GM23338 (cell line): ENCODE data around the gene CDK13. TPM values are rescaled to one million over a fixed set of nuclear protein-coding genes. Genes with fewer than 3 reads are reported as not detected.

Experiments
- ATAC-seq: fragments of 200-7000 bp; cut with Tn5 transposase; 3 replicates; pipeline ENCODE4 v1.9.1; 2020
- DNase-seq: peaks from one replicate; pipeline ENCODE4 v3.0.0-alpha.2; 2015; ENCODE audit warnings: low spot score
- H2AFZ ChIP-seq: fragments of 200-600 bp; sonication (generic); 2 replicates; pipeline ENCODE4 v1.8.0; 2016; ENCODE audit warnings: antibody characterized with exemption, mild to moderate bottlenecking, moderate library complexity
- H3F3A ChIP-seq: fragments of 200-600 bp; sonication (generic); replicated peaks from 2 replicates; pipeline ENCODE4 v1.8.0; 2017; ENCODE audit warnings: antibody characterized with exemption, mixed run types, low read depth
- H3K27ac ChIP-seq: fragments of 200-600 bp; sonication (generic); 2 replicates; pipeline ENCODE4 v1.6.1; 2016; ENCODE audit warnings: low read depth
- H3K27me3 ChIP-seq: fragments of 200-600 bp; sonication (generic); 2 replicates; pipeline ENCODE4 v1.8.0; 2016; ENCODE audit warnings: mild to moderate bottlenecking, mixed run types, moderate library complexity; ENCODE audit not compliant: insufficient read depth
- H3K36me3 ChIP-seq: fragments of 200-600 bp; sonication (generic); 2 replicates; pipeline ENCODE4 v1.8.0; 2016; ENCODE audit warnings: mild to moderate bottlenecking; ENCODE audit not compliant: insufficient read depth
- H3K4me1 ChIP-seq: fragments of 200-600 bp; sonication (generic); 2 replicates; pipeline ENCODE4 v1.8.0; 2016; ENCODE audit warnings: mild to moderate bottlenecking, moderate library complexity; ENCODE audit not compliant: insufficient read depth
- H3K4me2 ChIP-seq: fragments of 200-600 bp; sonication (generic); 2 replicates; pipeline ENCODE4 v1.7.1; 2017; ENCODE audit warnings: mixed run types
- H3K4me3 ChIP-seq: fragments of 200-600 bp; sonication (generic); 2 replicates; pipeline ENCODE4 v1.6.1; 2016; ENCODE audit warnings: mixed run types
- H3K79me2 ChIP-seq: fragments of 200-600 bp; sonication (generic); replicated peaks from 2 replicates; pipeline ENCODE4 v1.8.0; 2017; ENCODE audit warnings: mild to moderate bottlenecking; ENCODE audit not compliant: insufficient read depth
- H3K9me2 ChIP-seq: fragments of 200-600 bp; sonication (generic); 2 replicates; pipeline ENCODE4 v1.8.0; 2017; ENCODE audit not compliant: insufficient read depth
- H4K20me1 ChIP-seq: fragments of 200-600 bp; sonication (generic); replicated peaks from 2 replicates; pipeline ENCODE4 v1.8.0; 2017; ENCODE audit warnings: mild to moderate bottlenecking; ENCODE audit not compliant: insufficient read depth
- H3K27ac Mint-ChIP-seq: 2 replicates; pipeline ENCODE4 v1.8.0; 2020; ENCODE audit warnings: inconsistent platforms, mild to moderate bottlenecking, moderate library complexity, mixed read lengths
- H3K27me3 Mint-ChIP-seq: 3 replicates; pipeline ENCODE4 v1.8.0; 2022; ENCODE audit warnings: low read depth, mild to moderate bottlenecking, moderate library complexity, mixed read lengths, inconsistent platforms; ENCODE audit not compliant: insufficient read depth, poor library complexity
- H3K36me3 Mint-ChIP-seq: 3 replicates; pipeline ENCODE4 v1.8.0; 2021; ENCODE audit warnings: low read depth, mild to moderate bottlenecking, inconsistent platforms, moderate library complexity, mixed read lengths
- H3K4me1 Mint-ChIP-seq: 3 replicates; pipeline ENCODE4 v1.8.0; 2020; ENCODE audit warnings: mild to moderate bottlenecking, inconsistent platforms, mixed read lengths
- H3K4me3 Mint-ChIP-seq: 3 replicates; pipeline ENCODE4 v1.8.0; 2021; ENCODE audit warnings: moderate library complexity, mild to moderate bottlenecking, inconsistent platforms, mixed read lengths
- H3K9me3 Mint-ChIP-seq: 3 replicates; pipeline ENCODE4 v1.8.0; 2020; ENCODE audit warnings: moderate library complexity, mild to moderate bottlenecking, inconsistent platforms, mixed read lengths
- CREB1 ChIP-seq: fragments of 250-450 bp; sonication (Bioruptor Pico); IDR thresholded peaks from 2 replicates; pipeline ENCODE4 v1.5.0; 2020; ENCODE audit warnings: low read depth, mild to moderate bottlenecking, moderate library complexity
- EZH2 ChIP-seq: fragments of 200-600 bp; sonication (generic); IDR thresholded peaks from one replicate; pipeline ENCODE4 v1.8.0; 2017; ENCODE audit warnings: antibody characterized with exemption, mild to moderate bottlenecking, low read depth; ENCODE audit not compliant: unreplicated experiment
- EZH2phosphoT487 ChIP-seq: fragments of 200-600 bp; sonication (generic); IDR thresholded peaks from one replicate; pipeline ENCODE4 v1.8.1; 2018; ENCODE audit warnings: antibody characterized with exemption; ENCODE audit not compliant: unreplicated experiment
- JUNB ChIP-seq: IDR thresholded peaks from one replicate; pipeline ENCODE4 v1.6.1; 2016; ENCODE audit warnings: antibody characterized with exemption; ENCODE audit not compliant: unreplicated experiment
- NANOG ChIP-seq: IDR thresholded peaks from 2 replicates; pipeline ENCODE4 v1.6.1; 2016; ENCODE audit warnings: antibody characterized with exemption, borderline replicate concordance
- POLR2AphosphoS5 ChIP-seq: IDR thresholded peaks from 2 replicates; pipeline ENCODE4 v1.6.1; 2016; ENCODE audit warnings: antibody characterized with exemption, low read depth
- REST ChIP-seq: IDR thresholded peaks from one replicate; pipeline ENCODE4 v1.6.1; 2018; ENCODE audit warnings: antibody characterized with exemption; ENCODE audit not compliant: unreplicated experiment
- STAT1 ChIP-seq: IDR thresholded peaks from one replicate; pipeline ENCODE4 v1.6.1; 2016; ENCODE audit warnings: antibody characterized with exemption; ENCODE audit not compliant: unreplicated experiment
- ZNF114 ChIP-seq: fragments of 250-450 bp; sonication (Bioruptor Pico); IDR thresholded peaks from 2 replicates; pipeline ENCODE4 v1.5.0; 2020; ENCODE audit warnings: mild to moderate bottlenecking, moderate library complexity
- ZNF331 ChIP-seq: fragments of 250-450 bp; sonication (Bioruptor Pico); IDR thresholded peaks from 2 replicates; pipeline ENCODE4 v1.5.0; 2020; ENCODE audit warnings: low read depth, mild to moderate bottlenecking, moderate library complexity
- ZNF462 ChIP-seq: fragments of 250-450 bp; sonication (Bioruptor Pico); IDR thresholded peaks from 2 replicates; pipeline ENCODE4 v1.5.0; 2020; ENCODE audit warnings: mild to moderate bottlenecking, moderate library complexity
- polyA plus RNA-seq: library from polyadenylated mRNA; unstranded; fragments of >200 nt; fragmentation: Nextera tagmentation; extraction: Ambion mirVana; gene quantifications from 2 replicates; pipeline ENCODE4 v1.2.1, GENCODE V29; 2016
- total RNA-seq: library from RNA; depleted of rRNA; stranded (reverse); fragments of >200 nt; shearing (Covaris generic); gene quantifications from 2 replicates; pipeline ENCODE4 v1.2.3, GENCODE V29; 2014
- TF ChIP-seq, protein P1 (sequence below): IDR thresholded peaks from 2 replicates; pipeline ENCODE4 v1.6.1; 2016; ENCODE audit warnings: antibody characterized with exemption
- TF ChIP-seq, protein P2 (sequence below), 2 experiments: fragments of 200-600 bp in 1 of 2; sonication (generic) in 1 of 2; conservative IDR thresholded peaks; 2 replicates each; pipeline versions ENCODE4 v1.5.1 to v1.6.1; 2016 to 2017; ENCODE audit warnings: antibody characterized with exemption in 2 of 2, low read depth in 2 of 2, mild to moderate bottlenecking in 2 of 2, moderate library complexity in 1 of 2

The CDK13 gene
- total and polyA plus RNA-seq, 2 experiments from 2014 or later = 39.4 to 80.2 TPM

- Mint-ChIP-seq H3K27me3 (no peaks in the 10 kb centered on the region), H3K9me3 (no peaks in the 10 kb centered on the region), H3K4me3 (no peak overlapping the region), H3K4me1 (peaks cover 10% of the 10 kb centered on the region; the same call in 2 of the 3 replicates), H3K36me3 (no peaks in the 10 kb centered on the region), H3K27ac (no peak overlapping the region)
- DNase-seq = no peak
- no peaks in the 10 kb centered on the region for H3K9me2 ChIP-seq
- no peak for ATAC-seq
- TF ChIP-seq EZH2 (no peak), EZH2phosphoT487 (no peak), STAT1 (no peak), ZNF462 (CRISPR knock-in tag) (no peak), POLR2AphosphoS5 (no peak), REST (no peak), JUNB (no peak), ZNF114 (CRISPR knock-in tag) (no peak), NANOG (no peak), ZNF331 (CRISPR knock-in tag) (no peak), CREB1 (CRISPR knock-in tag) (no peak)
- TF ChIP-seq, protein P1, sequence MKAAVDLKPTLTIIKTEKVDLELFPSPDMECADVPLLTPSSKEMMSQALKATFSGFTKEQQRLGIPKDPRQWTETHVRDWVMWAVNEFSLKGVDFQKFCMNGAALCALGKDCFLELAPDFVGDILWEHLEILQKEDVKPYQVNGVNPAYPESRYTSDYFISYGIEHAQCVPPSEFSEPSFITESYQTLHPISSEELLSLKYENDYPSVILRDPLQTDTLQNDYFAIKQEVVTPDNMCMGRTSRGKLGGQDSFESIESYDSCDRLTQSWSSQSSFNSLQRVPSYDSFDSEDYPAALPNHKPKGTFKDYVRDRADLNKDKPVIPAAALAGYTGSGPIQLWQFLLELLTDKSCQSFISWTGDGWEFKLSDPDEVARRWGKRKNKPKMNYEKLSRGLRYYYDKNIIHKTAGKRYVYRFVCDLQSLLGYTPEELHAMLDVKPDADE = no peak
- TF ChIP-seq, protein P2, sequence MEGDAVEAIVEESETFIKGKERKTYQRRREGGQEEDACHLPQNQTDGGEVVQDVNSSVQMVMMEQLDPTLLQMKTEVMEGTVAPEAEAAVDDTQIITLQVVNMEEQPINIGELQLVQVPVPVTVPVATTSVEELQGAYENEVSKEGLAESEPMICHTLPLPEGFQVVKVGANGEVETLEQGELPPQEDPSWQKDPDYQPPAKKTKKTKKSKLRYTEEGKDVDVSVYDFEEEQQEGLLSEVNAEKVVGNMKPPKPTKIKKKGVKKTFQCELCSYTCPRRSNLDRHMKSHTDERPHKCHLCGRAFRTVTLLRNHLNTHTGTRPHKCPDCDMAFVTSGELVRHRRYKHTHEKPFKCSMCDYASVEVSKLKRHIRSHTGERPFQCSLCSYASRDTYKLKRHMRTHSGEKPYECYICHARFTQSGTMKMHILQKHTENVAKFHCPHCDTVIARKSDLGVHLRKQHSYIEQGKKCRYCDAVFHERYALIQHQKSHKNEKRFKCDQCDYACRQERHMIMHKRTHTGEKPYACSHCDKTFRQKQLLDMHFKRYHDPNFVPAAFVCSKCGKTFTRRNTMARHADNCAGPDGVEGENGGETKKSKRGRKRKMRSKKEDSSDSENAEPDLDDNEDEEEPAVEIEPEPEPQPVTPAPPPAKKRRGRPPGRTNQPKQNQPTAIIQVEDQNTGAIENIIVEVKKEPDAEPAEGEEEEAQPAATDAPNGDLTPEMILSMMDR (conservative IDR thresholded peaks at IDR 0.05; ENCODE audit: low read depth in 2 of 2) = no peak
- no peaks in the 10 kb centered on the region for H4K20me1 ChIP-seq
- H3K4me1 ChIP-seq = no peaks in the 10 kb centered on the region
- no peaks in the 10 kb centered on the region for H3K79me2 ChIP-seq
- no peaks in the 10 kb centered on the region for H3K27me3 ChIP-seq
- no peaks in the 10 kb centered on the region for H3K36me3 ChIP-seq
- H2AFZ ChIP-seq = no peak overlapping the region
- H3K4me3 ChIP-seq = no peak overlapping the region
- H3K27ac ChIP-seq = no peak overlapping the region
- no peaks in the 10 kb centered on the region for H3F3A ChIP-seq
- no peak overlapping the region for H3K4me2 ChIP-seq
Observed at GRCh38 chr7:40073239-40073638, 123.2 kb downstream of the CDK13 start.
